ENCODE results near the gene CRHR1.

DNA sequence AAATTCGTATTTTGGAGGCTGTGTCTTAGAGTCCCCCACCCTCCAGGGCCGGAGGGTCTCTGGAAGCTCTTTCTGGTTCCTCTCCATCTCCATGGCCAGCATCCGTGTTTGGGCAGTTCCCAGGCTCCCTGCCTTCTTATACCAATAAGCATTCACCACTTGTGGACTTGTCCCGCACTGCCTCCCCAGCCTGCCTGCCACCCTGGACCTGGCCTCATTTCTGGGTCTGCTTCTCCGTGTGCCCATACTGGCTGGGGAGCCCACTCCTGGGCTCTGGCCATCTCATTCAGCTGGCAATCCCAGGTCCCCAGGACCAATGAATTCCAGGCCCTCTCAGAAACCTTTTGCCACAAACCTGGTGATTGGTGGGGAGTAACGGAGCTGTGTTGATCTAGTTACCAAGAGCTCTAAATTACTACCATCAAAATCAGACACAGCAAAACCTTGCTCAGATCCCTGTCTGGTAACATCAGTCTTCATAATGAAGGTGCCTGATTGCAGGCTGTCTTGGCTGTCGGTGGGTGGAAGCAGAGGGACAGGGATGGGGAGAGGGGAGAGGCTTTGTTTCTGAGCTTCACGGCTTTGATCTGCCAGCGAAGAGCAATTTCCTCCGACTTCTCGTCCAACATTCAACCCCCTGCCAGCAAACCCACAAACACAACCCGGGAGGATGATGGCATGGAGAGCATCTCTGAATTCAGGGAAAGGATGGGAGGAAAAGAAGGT is 27.7 kb upstream of the CRHR1 start:
- TF ChIP-seq POLR2A (IDR thresholded peaks at IDR 0.05; ENCODE audit: low read length) (no peak), NFE2L2 (conservative IDR thresholded peaks at IDR 0.05; ENCODE audit: low read length) (no peak), ZFP36 (IDR thresholded peaks at IDR 0.05; ENCODE audit: borderline replicate concordance, partially characterized antibody) (no peak), MAFK (IDR thresholded peaks at IDR 0.05; ENCODE audit: partially characterized antibody) (no peak), JUNB (IDR thresholded peaks at IDR 0.05) (no peak), CBX2 (IDR thresholded peaks at IDR 0.05; ENCODE audit: borderline replicate concordance, low read depth) (no peak), MYC (IDR thresholded peaks at IDR 0.05; ENCODE audit: borderline replicate concordance, low read length) (no peak), MAZ (IDR thresholded peaks at IDR 0.05; ENCODE audit: borderline replicate concordance, low read depth, low read length) (no peak)
- TF ChIP-seq, protein P1, sequence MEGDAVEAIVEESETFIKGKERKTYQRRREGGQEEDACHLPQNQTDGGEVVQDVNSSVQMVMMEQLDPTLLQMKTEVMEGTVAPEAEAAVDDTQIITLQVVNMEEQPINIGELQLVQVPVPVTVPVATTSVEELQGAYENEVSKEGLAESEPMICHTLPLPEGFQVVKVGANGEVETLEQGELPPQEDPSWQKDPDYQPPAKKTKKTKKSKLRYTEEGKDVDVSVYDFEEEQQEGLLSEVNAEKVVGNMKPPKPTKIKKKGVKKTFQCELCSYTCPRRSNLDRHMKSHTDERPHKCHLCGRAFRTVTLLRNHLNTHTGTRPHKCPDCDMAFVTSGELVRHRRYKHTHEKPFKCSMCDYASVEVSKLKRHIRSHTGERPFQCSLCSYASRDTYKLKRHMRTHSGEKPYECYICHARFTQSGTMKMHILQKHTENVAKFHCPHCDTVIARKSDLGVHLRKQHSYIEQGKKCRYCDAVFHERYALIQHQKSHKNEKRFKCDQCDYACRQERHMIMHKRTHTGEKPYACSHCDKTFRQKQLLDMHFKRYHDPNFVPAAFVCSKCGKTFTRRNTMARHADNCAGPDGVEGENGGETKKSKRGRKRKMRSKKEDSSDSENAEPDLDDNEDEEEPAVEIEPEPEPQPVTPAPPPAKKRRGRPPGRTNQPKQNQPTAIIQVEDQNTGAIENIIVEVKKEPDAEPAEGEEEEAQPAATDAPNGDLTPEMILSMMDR (IDR thresholded peaks at IDR 0.05), result no peak
- TF ChIP-seq, protein P2, sequence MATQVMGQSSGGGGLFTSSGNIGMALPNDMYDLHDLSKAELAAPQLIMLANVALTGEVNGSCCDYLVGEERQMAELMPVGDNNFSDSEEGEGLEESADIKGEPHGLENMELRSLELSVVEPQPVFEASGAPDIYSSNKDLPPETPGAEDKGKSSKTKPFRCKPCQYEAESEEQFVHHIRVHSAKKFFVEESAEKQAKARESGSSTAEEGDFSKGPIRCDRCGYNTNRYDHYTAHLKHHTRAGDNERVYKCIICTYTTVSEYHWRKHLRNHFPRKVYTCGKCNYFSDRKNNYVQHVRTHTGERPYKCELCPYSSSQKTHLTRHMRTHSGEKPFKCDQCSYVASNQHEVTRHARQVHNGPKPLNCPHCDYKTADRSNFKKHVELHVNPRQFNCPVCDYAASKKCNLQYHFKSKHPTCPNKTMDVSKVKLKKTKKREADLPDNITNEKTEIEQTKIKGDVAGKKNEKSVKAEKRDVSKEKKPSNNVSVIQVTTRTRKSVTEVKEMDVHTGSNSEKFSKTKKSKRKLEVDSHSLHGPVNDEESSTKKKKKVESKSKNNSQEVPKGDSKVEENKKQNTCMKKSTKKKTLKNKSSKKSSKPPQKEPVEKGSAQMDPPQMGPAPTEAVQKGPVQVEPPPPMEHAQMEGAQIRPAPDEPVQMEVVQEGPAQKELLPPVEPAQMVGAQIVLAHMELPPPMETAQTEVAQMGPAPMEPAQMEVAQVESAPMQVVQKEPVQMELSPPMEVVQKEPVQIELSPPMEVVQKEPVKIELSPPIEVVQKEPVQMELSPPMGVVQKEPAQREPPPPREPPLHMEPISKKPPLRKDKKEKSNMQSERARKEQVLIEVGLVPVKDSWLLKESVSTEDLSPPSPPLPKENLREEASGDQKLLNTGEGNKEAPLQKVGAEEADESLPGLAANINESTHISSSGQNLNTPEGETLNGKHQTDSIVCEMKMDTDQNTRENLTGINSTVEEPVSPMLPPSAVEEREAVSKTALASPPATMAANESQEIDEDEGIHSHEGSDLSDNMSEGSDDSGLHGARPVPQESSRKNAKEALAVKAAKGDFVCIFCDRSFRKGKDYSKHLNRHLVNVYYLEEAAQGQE (IDR thresholded peaks at IDR 0.05), result no peak
- TF ChIP-seq, protein P3, sequence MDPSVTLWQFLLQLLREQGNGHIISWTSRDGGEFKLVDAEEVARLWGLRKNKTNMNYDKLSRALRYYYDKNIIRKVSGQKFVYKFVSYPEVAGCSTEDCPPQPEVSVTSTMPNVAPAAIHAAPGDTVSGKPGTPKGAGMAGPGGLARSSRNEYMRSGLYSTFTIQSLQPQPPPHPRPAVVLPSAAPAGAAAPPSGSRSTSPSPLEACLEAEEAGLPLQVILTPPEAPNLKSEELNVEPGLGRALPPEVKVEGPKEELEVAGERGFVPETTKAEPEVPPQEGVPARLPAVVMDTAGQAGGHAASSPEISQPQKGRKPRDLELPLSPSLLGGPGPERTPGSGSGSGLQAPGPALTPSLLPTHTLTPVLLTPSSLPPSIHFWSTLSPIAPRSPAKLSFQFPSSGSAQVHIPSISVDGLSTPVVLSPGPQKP (IDR thresholded peaks at IDR 0.05; ENCODE audit: low read depth, low read length), result no peak
- TF ChIP-seq, protein P4, sequence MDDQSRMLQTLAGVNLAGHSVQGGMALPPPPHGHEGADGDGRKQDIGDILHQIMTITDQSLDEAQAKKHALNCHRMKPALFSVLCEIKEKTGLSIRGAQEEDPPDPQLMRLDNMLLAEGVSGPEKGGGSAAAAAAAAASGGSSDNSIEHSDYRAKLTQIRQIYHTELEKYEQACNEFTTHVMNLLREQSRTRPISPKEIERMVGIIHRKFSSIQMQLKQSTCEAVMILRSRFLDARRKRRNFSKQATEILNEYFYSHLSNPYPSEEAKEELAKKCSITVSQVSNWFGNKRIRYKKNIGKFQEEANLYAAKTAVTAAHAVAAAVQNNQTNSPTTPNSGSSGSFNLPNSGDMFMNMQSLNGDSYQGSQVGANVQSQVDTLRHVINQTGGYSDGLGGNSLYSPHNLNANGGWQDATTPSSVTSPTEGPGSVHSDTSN (IDR thresholded peaks at IDR 0.05), result no peak
